Right renal cortex interstitium (tissue), 3 donors: ENCODE results near the gene MAMSTR. TPM values are rescaled to one million over a fixed set of nuclear protein-coding genes. Genes with fewer than 3 reads are reported as not detected.
"Not testable (repeated sequence)": the region's sequence is repeated elsewhere in the genome, so short reads cannot be mapped to it uniquely, and the experiment has no call there.

Experiments used
- DNase-seq, 3 donors: peaks; one replicate each; pipeline ENCODE4 v3.0.0-alpha.2; 2013; ENCODE audit warnings: low read depth in 3 of 3, low spot score in 2 of 3
- polyA plus RNA-seq, 3 donors: library from polyadenylated mRNA; unstranded; fragments of 120-200 nt; gene quantifications; one replicate each; pipeline ENCODE4 v1.2.1, GENCODE V29; 2013; ENCODE audit not compliant: insufficient read length in 3 of 3

The MAMSTR gene
- polyA plus RNA-seq, 3 donors: 4.1 to 5.2 (median 4.5) TPM

DNA sequence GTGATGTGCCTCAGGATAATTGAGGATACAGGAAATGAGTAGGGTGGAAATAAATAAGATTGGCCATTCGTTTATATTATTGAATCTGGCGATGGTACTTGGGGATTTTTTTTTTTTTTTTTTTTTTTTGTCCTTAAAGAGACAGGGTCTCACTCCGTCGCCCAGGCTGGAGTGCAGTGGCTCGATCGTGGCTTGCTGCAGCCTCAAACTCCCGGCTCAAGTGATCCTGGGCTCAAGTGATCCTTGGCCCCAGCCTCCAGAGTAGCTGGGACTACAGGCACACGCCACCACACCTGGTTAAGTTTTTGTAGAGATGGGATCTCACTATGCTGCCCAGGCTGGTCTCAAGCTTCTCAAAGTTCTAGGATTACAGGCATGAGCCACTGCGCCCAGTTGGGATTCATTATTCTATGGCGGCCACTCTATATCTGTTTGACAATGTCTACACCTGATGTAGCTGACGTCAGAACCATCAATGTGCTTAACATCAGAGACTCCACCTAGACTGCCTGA, 2.7 kb upstream of the MAMSTR start:
- DNase-seq: no peak

DNA sequence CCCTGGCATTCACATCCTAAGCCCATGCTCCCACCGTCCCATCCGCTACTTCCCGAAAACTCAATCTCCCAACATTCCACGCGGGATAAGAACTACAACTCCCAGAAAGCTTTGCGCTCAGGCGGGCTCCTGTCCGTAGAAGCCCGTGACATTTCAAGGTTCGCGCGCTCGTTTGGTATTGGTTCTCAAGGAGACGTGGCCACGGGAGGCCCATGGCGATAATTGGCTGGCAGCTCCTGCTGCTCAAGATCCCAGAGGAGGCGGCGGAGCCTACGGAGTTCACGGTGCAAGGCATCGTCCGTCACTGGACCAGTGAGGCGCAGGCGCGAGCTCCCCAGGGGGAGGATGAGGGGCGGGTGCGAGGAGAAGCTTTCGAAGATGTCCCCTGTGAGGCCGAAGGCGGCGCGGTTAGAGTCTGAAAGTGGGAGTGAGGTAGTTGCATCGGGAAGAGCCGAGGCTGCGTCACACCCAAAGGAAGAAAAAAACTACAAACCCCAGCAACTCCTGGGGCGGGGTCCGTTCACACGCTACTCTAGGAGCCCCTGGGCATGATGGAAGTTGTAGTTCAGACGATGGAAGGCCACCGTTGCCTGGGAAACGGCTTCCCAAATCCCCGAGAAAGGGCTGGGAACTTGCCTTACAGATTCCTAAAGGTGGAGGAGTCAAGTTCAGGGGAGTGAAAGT, 1.2 kb upstream of the MAMSTR start:
- peak; percentile 98 to 99 (median 99) for DNase-seq

DNA sequence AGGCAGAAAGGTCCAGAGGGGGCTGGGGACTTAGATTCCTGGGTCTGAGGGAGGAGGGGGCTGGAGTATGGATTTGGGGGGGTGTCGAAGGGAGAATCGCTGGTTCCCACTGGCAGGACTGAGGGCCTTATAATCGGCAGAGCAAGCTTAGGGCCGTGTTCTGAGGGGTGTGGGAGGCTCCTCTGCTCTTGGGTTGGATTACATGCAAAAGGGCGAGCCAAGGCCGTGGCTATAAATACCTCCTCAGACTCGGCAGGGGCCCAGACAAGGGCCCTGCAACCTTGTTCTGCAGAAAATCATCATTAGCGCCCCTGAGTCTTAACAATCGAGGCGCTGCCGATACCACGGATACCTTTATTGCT, 707 bp upstream of the MAMSTR start:
- no peak for DNase-seq

- no peak for DNase-seq
Observed at GRCh38 chr19:48718711-48719231, 754 bp downstream of the MAMSTR start.

DNA sequence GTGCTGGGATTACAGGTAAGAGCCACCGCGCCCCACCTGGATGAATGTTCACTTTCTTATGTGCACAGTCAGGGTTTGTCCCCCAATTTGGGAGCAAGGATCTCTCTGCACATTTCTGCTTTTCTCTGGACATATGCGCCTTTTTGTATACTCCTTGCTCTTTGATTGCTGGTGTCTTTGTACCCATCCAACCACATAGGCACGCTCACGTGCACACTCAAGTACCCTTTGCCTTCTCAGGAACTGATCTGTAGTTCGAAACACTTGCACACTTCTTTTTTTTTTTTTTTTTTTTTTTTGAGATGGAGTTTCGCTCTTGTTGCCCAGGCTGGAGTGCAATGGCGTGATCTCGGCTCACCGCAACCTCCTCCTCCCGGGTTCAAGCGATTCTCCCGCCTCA, 1.4 kb downstream of the MAMSTR start:
- not testable (repeated sequence) for DNase-seq

DNA sequence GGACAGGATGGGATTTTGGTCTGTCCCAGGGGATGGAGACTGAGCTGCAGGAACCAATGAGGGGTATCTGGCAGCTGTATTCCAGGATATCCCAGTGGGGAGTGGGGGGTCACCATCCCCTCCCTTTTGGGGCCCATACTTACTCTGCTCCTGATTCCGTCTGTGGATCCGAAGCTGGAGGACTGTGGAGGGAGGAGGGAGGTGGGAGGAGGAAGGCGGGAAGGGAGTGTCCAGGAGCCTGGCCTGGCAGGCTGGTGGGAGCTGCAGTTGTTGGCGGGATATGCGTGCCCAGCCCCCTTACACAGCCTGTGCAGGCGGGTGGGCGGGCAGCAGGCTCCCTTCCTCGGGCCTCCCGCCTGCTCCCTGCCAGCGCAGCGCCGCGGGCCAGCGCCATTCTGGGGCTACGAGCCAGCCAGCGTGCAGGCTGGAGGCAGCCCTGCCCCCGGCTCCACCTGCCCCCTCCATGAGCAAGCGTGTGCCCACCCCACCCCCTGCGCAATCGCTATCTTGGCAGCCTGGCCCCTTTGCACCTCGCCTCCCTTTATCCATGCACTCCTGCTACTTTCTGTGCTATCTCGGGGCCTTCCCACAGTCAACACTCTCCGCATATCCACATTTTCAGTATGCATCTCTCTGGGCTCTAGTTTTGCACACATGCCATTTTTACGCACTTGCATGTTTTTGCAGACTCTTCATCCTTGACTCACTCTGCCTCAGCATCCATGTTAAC, 2.8 kb downstream of the MAMSTR start:
- no peak for DNase-seq

DNA sequence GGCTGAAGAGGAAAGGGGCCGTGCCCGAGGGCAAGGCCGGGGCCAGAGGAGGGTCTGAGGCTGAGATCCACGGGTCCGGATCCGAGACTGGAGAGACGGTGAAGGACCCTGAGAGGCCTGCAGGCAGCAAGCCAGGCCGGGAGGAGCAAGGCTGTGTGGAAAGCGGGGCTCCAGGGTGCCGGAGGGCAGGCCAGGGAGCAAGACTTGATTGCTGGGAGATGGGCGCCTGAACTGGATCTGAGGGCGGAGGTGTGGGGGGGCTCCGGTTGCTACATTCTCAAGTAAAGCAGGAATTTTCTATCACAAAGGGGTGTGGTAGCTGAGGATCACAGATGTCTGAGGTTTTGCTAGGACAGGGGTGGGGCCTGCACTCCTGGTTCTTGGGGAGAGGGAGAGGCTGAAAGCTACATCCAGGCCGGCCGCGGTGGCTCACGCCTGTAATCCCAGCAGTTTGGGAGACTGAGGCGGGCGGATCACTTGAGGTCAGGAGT, 3.8 kb downstream of the MAMSTR start:
- no peak for DNase-seq

- DNase-seq: no peak
Observed at GRCh38 chr19:48714759-48715675, 4.5 kb downstream of the MAMSTR start.

- peak; percentile 96 to 99 (median 99) for DNase-seq
Observed at GRCh38 chr19:48713864-48714755, 5.4 kb downstream of the MAMSTR start.

- no peak for DNase-seq
Observed at GRCh38 chr19:48713041-48713863, 6.3 kb downstream of the MAMSTR start.

DNA sequence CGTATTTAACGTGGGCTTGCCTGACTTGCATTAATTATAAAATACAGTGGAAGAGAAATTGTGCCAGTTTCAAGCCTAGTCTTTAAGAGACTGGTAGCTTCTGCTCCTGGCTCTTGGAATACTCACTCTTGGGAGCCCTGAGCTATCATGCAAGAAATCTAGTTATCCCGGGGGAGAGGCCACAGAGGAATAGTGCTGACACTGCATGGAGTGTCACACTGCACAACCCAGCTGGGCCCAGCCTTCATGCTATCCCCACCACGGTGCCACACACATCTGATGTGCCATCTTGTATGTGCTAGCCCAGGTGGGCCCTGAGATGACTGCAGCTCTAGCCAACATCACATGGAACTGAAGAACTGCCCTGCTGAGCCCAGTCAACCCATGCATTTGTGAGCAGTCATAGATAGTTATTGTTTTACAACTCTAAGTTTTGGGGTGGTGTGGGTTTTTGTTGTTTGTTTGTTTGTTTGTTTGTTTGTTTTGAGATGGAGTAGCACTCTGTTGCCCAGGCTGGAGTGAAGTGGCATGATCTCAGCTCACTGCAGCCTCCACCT, 8.3 kb downstream of the MAMSTR start:
- DNase-seq: no peak

- DNase-seq: no peak
Observed at GRCh38 chr19:48708471-48708870, 11.1 kb downstream of the MAMSTR start.

DNA sequence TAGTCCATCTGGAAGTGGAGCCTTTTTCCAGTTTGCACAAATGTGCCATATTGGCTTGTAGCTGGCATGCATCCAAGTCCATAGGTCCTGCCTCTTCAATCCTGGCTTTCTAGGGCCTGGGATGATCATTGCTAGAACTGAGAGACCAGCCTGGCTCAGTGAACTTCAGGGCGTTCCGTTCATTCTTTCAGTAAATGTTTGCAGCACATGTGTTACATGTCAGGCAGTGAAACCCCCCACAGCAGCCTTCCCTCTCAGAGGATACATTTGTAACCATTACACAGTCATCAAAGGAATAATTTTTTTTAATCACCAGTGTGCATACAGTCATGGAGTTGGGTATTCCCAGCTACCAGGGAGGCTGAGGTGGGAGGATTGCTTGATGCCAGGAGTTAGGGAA, 14.1 kb downstream of the MAMSTR start:
- no peak for DNase-seq

- DNase-seq: no peak
Observed at GRCh38 chr19:48703316-48703715, 16.2 kb downstream of the MAMSTR start.

DNA sequence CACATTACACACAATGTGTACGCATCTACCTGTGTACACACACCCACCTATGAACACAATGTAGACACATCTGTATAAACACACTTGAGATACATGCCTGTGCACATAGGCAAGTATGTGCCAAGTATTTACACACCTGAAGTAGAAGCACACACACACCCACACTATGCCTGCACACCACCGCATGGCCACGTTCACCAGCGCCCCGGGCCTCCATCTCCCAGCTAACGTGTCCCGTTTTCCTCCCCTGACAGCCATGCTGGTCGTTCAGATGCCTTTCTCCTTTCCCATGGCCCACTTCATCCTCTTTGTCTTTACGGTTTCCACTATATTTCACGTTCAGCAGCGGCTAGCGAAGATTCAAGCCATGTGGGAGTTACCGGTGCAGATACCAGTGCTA, 16.8 kb downstream of the MAMSTR start:
- DNase-seq: no peak

DNA sequence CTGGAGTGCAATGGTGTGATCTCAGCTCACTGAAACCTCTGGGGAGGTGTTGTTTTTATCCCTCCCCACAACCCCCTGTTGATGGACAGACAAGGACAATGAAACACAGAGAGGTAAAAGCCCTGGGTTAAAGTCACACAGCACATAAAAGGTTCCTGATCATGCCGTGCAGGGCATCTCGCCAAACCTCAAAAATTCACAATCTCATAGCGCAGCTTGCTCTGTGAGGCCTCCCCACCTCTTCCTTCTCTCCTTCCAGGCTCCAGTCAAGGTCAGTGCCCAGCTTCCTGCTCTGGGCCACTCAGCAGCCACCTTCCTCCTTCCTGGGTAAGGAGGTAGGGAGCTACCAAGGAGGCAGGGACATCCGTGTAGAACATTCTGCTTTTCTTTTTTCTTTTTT, 21.5 kb downstream of the MAMSTR start:
- no peak for DNase-seq

GRCh38 chr19:48696353-48697010, 23.0 kb downstream of the MAMSTR start:
- no peak for DNase-seq

DNA sequence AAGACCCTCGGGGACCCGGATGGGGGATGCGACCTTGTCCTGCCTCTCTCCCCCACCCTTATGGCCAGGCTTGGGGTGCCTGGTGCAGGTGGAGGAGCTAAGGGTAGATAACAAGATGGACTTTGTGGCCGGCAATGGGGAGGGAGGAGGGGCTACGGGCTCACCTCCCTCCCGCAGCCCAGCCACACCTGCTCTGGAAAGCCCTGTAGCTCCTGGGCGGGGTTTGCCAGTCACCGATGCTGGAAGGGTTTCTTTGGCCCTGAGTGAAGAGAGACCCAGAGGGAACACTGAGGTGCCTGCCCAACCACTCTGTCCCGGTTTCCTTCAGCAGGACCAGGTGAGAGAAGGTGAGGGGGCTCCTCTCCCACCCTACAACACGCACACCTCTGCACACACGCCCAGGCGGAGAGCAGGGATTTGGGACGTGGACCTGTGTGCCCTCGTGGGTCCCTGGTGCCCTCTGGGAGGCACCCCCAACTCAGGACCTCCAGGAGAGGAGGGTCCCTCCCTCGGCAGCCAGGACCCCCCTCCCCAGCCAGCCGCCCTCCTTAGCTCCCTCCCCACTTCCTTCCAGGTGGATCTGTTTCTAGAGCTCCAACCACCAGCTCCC, 23.7 kb downstream of the MAMSTR start, which contains the start of gene FUT2:
Gene FUT2 (plus strand): TSS at position 229 of the 610 bp plus-strand sequence. CDS start 6,986 bp downstream, outside the sequence.
- DNase-seq: no peak
